ENCODE measurements around the gene FGGY.

Gene FGGY

GRCh38 chr1:59415881-59416280, 119.0 kb downstream of the FGGY start:
- DNase-seq (ENCODE audit: low spot score) = no peak
- Histone ChIP-seq H3K36me3 (ENCODE audit: low read depth) (no peaks in the 10 kb centered on the region), H3K27ac (ENCODE audit: poor library complexity, severe bottlenecking) (no peak overlapping the region), H3K4me1 (ENCODE audit: insufficient read depth, poor library complexity, severe bottlenecking) (no peaks in the 10 kb centered on the region), H3K4me3 (ENCODE audit: severe bottlenecking) (no peak overlapping the region), H3K9me3 (ENCODE audit: severe bottlenecking) (no peaks in the 10 kb centered on the region), H3K27me3 (ENCODE audit: insufficient read depth, poor library complexity, severe bottlenecking) (no peaks in the 10 kb centered on the region)
- TF ChIP-seq, protein P1, sequence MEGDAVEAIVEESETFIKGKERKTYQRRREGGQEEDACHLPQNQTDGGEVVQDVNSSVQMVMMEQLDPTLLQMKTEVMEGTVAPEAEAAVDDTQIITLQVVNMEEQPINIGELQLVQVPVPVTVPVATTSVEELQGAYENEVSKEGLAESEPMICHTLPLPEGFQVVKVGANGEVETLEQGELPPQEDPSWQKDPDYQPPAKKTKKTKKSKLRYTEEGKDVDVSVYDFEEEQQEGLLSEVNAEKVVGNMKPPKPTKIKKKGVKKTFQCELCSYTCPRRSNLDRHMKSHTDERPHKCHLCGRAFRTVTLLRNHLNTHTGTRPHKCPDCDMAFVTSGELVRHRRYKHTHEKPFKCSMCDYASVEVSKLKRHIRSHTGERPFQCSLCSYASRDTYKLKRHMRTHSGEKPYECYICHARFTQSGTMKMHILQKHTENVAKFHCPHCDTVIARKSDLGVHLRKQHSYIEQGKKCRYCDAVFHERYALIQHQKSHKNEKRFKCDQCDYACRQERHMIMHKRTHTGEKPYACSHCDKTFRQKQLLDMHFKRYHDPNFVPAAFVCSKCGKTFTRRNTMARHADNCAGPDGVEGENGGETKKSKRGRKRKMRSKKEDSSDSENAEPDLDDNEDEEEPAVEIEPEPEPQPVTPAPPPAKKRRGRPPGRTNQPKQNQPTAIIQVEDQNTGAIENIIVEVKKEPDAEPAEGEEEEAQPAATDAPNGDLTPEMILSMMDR (IDR thresholded peaks at IDR 0.05; ENCODE audit: poor library complexity, severe bottlenecking) = no peak
- ATAC-seq (ENCODE audit: low read depth) = no peak

- H3K4me3 ChIP-seq (ENCODE audit: severe bottlenecking) = no peak overlapping the region
- H3K36me3 ChIP-seq (ENCODE audit: low read depth) = no peaks in the 10 kb centered on the region
- no peaks in the 10 kb centered on the region for H3K9me3 ChIP-seq (ENCODE audit: severe bottlenecking)
- ATAC-seq (ENCODE audit: low read depth) (no peak), DNase-seq (ENCODE audit: low spot score) (no peak)
- TF ChIP-seq, protein P1 (IDR thresholded peaks at IDR 0.05; ENCODE audit: poor library complexity, severe bottlenecking) = no peak
- H3K4me1 ChIP-seq (ENCODE audit: insufficient read depth, poor library complexity, severe bottlenecking) = no peaks in the 10 kb centered on the region
- no peaks in the 10 kb centered on the region for H3K27me3 ChIP-seq (ENCODE audit: insufficient read depth, poor library complexity, severe bottlenecking)
- no peak overlapping the region for H3K27ac ChIP-seq (ENCODE audit: poor library complexity, severe bottlenecking)
These were observed 120.5 kb downstream of the FGGY start for GRCh38 chr1:59417406-59417805.

DNA sequence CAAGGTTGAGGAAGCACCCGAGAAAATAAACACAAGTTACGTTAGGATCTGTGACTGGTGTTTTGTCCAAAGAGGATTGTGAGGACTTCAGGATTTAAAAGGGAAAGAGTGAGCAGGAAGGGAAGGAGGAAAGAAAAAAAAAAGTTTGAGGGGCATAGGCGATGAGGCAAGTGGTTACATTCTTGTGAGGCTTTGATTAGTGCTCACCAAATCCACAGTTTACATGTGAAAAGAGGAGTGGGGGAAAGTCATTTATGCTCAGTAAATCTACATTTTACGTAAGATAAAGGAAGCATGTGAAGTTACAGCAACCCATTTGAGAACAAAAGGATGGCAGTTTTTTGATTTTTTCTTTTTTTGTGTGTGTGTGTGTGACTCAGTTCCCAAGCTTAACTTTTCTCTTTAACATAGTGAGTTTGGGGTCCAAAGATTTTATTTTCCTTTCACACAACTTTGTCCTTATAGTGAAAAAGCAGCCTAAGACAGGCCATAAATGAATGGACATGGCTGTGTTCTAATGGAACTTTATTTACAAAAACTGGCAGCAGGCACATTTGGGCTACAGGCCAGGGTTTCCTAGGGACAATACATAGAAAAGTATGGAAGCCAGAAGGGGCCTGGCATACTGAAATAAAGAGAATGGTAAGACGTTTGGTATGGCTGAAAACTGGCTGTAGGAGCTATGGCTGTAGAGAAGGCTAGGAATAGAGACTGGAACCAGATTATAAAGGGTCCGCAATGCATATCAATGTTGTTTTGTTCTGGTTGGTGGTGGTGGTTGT, 121.7 kb downstream of the FGGY start:
- no peak overlapping the region for H3K27ac ChIP-seq (ENCODE audit: poor library complexity, severe bottlenecking)
- peaks cover 5% of the 10 kb centered on the region for H3K4me1 ChIP-seq (ENCODE audit: insufficient read depth, poor library complexity, severe bottlenecking)
- H3K27me3 ChIP-seq (ENCODE audit: insufficient read depth, poor library complexity, severe bottlenecking) = no peaks in the 10 kb centered on the region
- ATAC-seq (ENCODE audit: low read depth) (no peak), DNase-seq (ENCODE audit: low spot score) (no peak)
- H3K36me3 ChIP-seq (ENCODE audit: low read depth) = no peaks in the 10 kb centered on the region
- TF ChIP-seq, protein P1 (IDR thresholded peaks at IDR 0.05; ENCODE audit: poor library complexity, severe bottlenecking) = no peak
- H3K4me3 ChIP-seq (ENCODE audit: severe bottlenecking) = no peak overlapping the region
- H3K9me3 ChIP-seq (ENCODE audit: severe bottlenecking) = no peaks in the 10 kb centered on the region

DNA sequence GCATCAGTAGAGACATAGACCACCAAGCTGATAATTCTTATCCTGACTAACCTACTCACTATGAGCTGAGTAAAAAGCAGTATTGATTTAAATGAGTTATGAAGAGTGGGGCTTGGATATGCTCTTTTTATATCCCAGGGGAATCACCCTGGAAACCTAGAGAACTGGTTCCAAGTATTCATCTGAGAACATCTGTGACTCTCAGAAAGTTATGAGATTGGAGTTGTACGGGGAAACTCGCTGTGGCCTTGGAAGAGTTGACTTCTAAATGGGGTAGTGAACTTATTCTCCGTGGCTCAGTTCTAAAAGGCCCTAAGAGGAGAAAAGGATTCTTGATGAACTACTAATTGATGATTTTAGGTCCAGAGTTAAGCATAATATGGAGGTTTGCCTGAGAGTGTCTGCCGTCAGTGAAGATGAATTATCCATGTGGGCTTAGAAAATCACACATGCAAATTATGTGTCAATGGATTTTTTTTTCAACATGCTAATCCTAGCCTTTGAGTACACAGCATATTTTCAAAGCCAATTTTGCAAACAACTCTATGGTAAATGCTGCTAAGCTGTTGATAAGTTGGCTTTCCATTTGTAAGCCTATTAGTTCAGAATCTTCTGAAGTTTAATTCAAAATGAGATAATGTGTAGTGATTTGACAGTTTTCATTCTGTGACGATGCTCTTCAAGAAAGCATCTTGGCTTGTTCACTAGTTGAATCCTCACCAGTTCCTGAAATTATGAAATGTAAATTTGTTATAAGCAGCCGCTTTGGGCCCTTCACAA, 122.7 kb downstream of the FGGY start:
- Histone ChIP-seq H3K4me1 (ENCODE audit: insufficient read depth, poor library complexity, severe bottlenecking) (peaks cover 5% of the 10 kb centered on the region), H3K36me3 (ENCODE audit: low read depth) (no peaks in the 10 kb centered on the region), H3K27me3 (ENCODE audit: insufficient read depth, poor library complexity, severe bottlenecking) (no peaks in the 10 kb centered on the region), H3K27ac (ENCODE audit: poor library complexity, severe bottlenecking) (no peak overlapping the region), H3K9me3 (ENCODE audit: severe bottlenecking) (no peaks in the 10 kb centered on the region), H3K4me3 (ENCODE audit: severe bottlenecking) (no peak overlapping the region)
- DNase-seq (ENCODE audit: low spot score) (no peak), ATAC-seq (ENCODE audit: low read depth) (no peak)
- TF ChIP-seq, protein P1 (IDR thresholded peaks at IDR 0.05; ENCODE audit: poor library complexity, severe bottlenecking) = no peak
